H1 (cell line): ENCODE data around the gene RAP1GDS1. TPM values are rescaled to one million over a fixed set of nuclear protein-coding genes. Genes with fewer than 3 reads are reported as not detected.

Experiments used
- CHD1 ChIP-seq: IDR thresholded peaks from 2 replicates; pipeline ENCODE4 v1.6.1; 2012; ENCODE audit warnings: low read depth, low read length, improper control_type of control experiment
- CTBP2 ChIP-seq: IDR thresholded peaks from 2 replicates; pipeline ENCODE4 v1.7.0; 2011; ENCODE audit warnings: borderline replicate concordance, mild to moderate bottlenecking, moderate library complexity, mixed read lengths, low read length; ENCODE audit not compliant: insufficient read depth, insufficient read length
- EGR1 ChIP-seq: IDR thresholded peaks from 2 replicates; pipeline ENCODE4 v1.6.1; 2011; ENCODE audit warnings: low read depth, low read length, borderline replicate concordance
- PHF8 ChIP-seq: fragments of 200-600 bp; sonication (generic); conservative IDR thresholded peaks from 2 replicates; pipeline ENCODE4 v1.7.1; 2012; ENCODE audit warnings: low read depth, mild to moderate bottlenecking, inconsistent platforms, low read length, moderate library complexity
- SAP30 ChIP-seq: fragments of 300-600 bp; sonication (generic); IDR thresholded peaks from 2 replicates; pipeline ENCODE4 v1.7.1; 2012; ENCODE audit warnings: low read length, moderate library complexity, mild to moderate bottlenecking, inconsistent platforms; ENCODE audit not compliant: insufficient read depth, insufficient replicate concordance
- SUZ12 ChIP-seq: fragments of 200-600 bp; sonication (generic); IDR thresholded peaks from 2 replicates; pipeline ENCODE4 v1.6.1; 2012; ENCODE audit warnings: mild to moderate bottlenecking, inconsistent platforms, low read length, moderate library complexity, mixed read lengths
- TAF1 ChIP-seq: IDR thresholded peaks from 2 replicates; pipeline ENCODE4 v1.6.1; 2011; ENCODE audit warnings: mild to moderate bottlenecking, low read depth, low read length
- TCF12 ChIP-seq: IDR thresholded peaks from 2 replicates; pipeline ENCODE4 v1.6.1; 2011; ENCODE audit warnings: low read depth, mild to moderate bottlenecking, low read length
- TEAD4 ChIP-seq: IDR thresholded peaks from 2 replicates; pipeline ENCODE4 v1.6.1; 2012; ENCODE audit warnings: low read depth, low read length, inconsistent platforms, mixed read lengths
- polyA plus RNA-seq, 7 experiments: library from polyadenylated mRNA; depleted of rRNA in 3 of 7; stranded (reverse) in 5 of 7; unstranded in 2 of 7; fragments of >200 nt in 5 of 7; fragments of 200-250 nt in 2 of 7; gene quantifications; 1 replicate in 5 of 7; 2 replicates in 1 of 7; 4 replicates in 1 of 7; pipeline versions ENCODE4 v1.2.1 to v1.2.3, GENCODE V29; 2011 to 2013; ENCODE audit warnings: missing spikeins in 2 of 7, mixed read lengths in 2 of 7
- total RNA-seq: library from RNA; stranded (reverse); fragmentation: NEBNext Ultra II Directional; extraction: Animal tissue kit (Norgen Biotek cat#: 25700); gene quantifications from 2 replicates; pipeline ENCODE4 v1.2.1, GENCODE V29; 2021
- TF ChIP-seq, protein P1 (sequence below): IDR thresholded peaks from 2 replicates; pipeline ENCODE4 v1.6.1; 2012; ENCODE audit warnings: low read length, inconsistent platforms
- TF ChIP-seq, protein P2 (sequence below): IDR thresholded peaks from 2 replicates; pipeline ENCODE4 v1.6.1; 2011; ENCODE audit warnings: low read length, improper control_type of control experiment

Gene RAP1GDS1
- total and polyA plus RNA-seq, 2 of the 8 experiments (the other 6 are each of a cell fraction or from before 2014, with no cell fraction given) = 12.8 to 31.9 TPM

DNA sequence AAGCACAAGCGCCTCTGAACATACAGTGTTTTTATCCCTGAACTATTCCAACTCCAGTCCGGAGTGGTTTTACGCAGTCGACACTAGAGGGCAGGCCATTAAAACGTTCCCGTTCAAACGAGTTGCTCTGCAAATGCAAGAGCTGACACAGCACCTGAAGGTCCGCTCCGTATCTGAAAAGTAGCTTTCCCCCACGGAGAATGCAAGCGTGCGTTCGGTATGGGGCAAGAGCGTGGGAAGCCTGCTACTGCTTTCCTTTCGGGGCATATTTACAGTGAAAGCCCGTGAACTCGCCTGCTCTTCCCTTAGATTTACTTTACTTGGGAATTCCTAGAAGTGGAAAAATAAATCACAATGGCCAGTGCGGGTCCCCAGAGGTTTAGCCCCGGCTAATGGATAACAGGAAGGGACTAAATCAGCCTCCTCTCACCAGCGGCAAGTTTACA, 206.5 kb downstream of the RAP1GDS1 start (continued):
- TF ChIP-seq PHF8 = no peak
- TF ChIP-seq, protein P1, sequence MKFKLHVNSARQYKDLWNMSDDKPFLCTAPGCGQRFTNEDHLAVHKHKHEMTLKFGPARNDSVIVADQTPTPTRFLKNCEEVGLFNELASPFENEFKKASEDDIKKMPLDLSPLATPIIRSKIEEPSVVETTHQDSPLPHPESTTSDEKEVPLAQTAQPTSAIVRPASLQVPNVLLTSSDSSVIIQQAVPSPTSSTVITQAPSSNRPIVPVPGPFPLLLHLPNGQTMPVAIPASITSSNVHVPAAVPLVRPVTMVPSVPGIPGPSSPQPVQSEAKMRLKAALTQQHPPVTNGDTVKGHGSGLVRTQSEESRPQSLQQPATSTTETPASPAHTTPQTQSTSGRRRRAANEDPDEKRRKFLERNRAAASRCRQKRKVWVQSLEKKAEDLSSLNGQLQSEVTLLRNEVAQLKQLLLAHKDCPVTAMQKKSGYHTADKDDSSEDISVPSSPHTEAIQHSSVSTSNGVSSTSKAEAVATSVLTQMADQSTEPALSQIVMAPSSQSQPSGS = no peak
- TF ChIP-seq CTBP2 = no peak
- no peak for TF ChIP-seq EGR1
- TF ChIP-seq, protein P2, sequence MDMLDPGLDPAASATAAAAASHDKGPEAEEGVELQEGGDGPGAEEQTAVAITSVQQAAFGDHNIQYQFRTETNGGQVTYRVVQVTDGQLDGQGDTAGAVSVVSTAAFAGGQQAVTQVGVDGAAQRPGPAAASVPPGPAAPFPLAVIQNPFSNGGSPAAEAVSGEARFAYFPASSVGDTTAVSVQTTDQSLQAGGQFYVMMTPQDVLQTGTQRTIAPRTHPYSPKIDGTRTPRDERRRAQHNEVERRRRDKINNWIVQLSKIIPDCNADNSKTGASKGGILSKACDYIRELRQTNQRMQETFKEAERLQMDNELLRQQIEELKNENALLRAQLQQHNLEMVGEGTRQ = no peak
- no peak for TF ChIP-seq SAP30
- 0 out of 2 replicates have a peak, but pooled peaks have one; percentile 5 for TF ChIP-seq TCF12
- no peak for TF ChIP-seq TEAD4
- no peak for TF ChIP-seq CHD1
- no peak for TF ChIP-seq SUZ12
- TF ChIP-seq TAF1 = no peak
